Effector memory CD8-positive, alpha-beta T cell (primary cell): Measurements from ENCODE around the gene GPR27.
A peak's percentile ranks its signal among the peaks of the same experiment; 100 is the strongest.

Source experiments
- ATAC-seq: fragments of 150-1000 bp; cut with Tn5 transposase; replicated peaks from 2 replicates; pipeline ENCODE4 v1.10.0; 2021; ENCODE audit warnings: mild to moderate bottlenecking, moderate library complexity
- DNase-seq, 3 experiments: peaks; one replicate each; pipeline ENCODE4 v3.0.0; 2021
- H3K27ac Mint-ChIP-seq, 2 donors: one replicate each; pipeline ENCODE4 v1.8.0; 2022; ENCODE audit warnings: mild to moderate bottlenecking in 2 of 2, mixed read lengths in 2 of 2, moderate library complexity in 2 of 2
- H3K27me3 Mint-ChIP-seq, 2 donors: one replicate each; pipeline ENCODE4 v1.8.0; 2022; ENCODE audit warnings: mixed read lengths in 2 of 2
- H3K36me3 Mint-ChIP-seq: one replicate; pipeline ENCODE4 v1.8.0; 2022; ENCODE audit warnings: mild to moderate bottlenecking, moderate library complexity, mixed read lengths; ENCODE audit not compliant: insufficient read depth
- H3K4me1 Mint-ChIP-seq, 2 donors: one replicate each; pipeline ENCODE4 v1.8.0; 2022; ENCODE audit warnings: low read depth in 2 of 2, mixed read lengths in 2 of 2
- H3K4me3 Mint-ChIP-seq, 2 donors: one replicate each; pipeline ENCODE4 v1.8.0; 2022; ENCODE audit warnings: mild to moderate bottlenecking in 2 of 2, mixed read lengths in 2 of 2, moderate library complexity in 2 of 2
- H3K9me3 Mint-ChIP-seq, 2 donors: one replicate each; pipeline ENCODE4 v1.8.0; 2022; ENCODE audit warnings: mixed read lengths in 2 of 2
- total RNA-seq, 9 experiments: gene quantifications; one replicate each; lab custom pipeline; 2026; lab: John Stamatoyannopoulos, UW

Gene GPR27, protein sequence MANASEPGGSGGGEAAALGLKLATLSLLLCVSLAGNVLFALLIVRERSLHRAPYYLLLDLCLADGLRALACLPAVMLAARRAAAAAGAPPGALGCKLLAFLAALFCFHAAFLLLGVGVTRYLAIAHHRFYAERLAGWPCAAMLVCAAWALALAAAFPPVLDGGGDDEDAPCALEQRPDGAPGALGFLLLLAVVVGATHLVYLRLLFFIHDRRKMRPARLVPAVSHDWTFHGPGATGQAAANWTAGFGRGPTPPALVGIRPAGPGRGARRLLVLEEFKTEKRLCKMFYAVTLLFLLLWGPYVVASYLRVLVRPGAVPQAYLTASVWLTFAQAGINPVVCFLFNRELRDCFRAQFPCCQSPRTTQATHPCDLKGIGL
- total RNA-seq, result 0.13 to 4.7 (median 1.6) reads per million in 9 experiments

GRCh38 chr3:71753701-71754609 is at the start of gene GPR27:
TSS of gene GPR27 (plus strand) at chr3:71753855. CDS start at chr3:71754050, 195 bp downstream.
- Mint-ChIP-seq H3K36me3 (no peaks in the 10 kb centered on the region), H3K9me3 (no peaks in the 10 kb centered on the region), H3K27me3 (peaks cover 48 to 54% of the 10 kb centered on the region in 2 donors), H3K4me1 (no peaks in the 10 kb centered on the region), H3K4me3 (peak within 1 kb of the TSS; percentile 79 to 83), H3K27ac (no peak within 1 kb of the TSS)
- DNase-seq, result peak in 2 of 3 experiments; percentile 5 to 10
- peak; percentile 69 for ATAC-seq

GRCh38 chr3:71704915-71705314 is 48.7 kb upstream of the GPR27 start:
- peaks cover 35 to 42% of the 10 kb centered on the region in 2 donors for H3K4me1 Mint-ChIP-seq
- no peak overlapping the region for H3K27ac Mint-ChIP-seq

GRCh38 chr3:71705681-71706080 is 48.0 kb upstream of the GPR27 start:
- ATAC-seq (no peak), DNase-seq (no peak)
- H3K4me3 Mint-ChIP-seq, result no peak overlapping the region
- H3K27ac Mint-ChIP-seq, result peak overlapping the region; percentile 33 to 69
- H3K4me1 Mint-ChIP-seq, result peaks cover 34 to 46% of the 10 kb centered on the region in 2 donors
- no peaks in the 10 kb centered on the region for H3K27me3 Mint-ChIP-seq
- H3K36me3 Mint-ChIP-seq, result peaks cover 36% of the 10 kb centered on the region
- no peaks in the 10 kb centered on the region for H3K9me3 Mint-ChIP-seq

More at GRCh38 chr3:71704915-71705314, 48.7 kb upstream of the GPR27 start:
- Mint-ChIP-seq H3K27me3 (no peaks in the 10 kb centered on the region), H3K4me3 (no peak overlapping the region), H3K9me3 (no peaks in the 10 kb centered on the region), H3K36me3 (peaks cover 40% of the 10 kb centered on the region)
- no peak for DNase-seq
- ATAC-seq, result no peak

DNA sequence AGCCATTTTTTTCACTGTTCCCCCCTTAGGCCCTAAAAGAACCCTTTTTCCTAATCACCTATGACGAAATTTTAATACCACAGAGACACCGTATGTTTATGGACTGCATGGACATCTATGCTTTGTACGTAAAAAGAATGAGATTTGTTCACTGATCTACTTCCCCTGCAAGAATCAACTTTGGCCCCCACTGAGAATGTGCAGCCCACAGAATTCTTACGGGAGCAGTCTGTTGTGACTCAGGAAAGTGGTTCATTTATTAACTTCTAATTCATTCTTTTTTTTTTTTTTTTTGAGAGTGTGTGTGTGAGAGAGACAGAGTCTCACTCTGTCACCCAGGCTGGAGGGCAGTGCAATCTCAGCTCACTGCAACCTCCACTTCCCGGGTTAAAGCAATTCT is 46.1 kb upstream of the GPR27 start:
- Mint-ChIP-seq H3K4me3 (no peak overlapping the region), H3K4me1 (peaks cover 22 to 44% of the 10 kb centered on the region in 2 donors), H3K27me3 (no peaks in the 10 kb centered on the region), H3K9me3 (no peaks in the 10 kb centered on the region), H3K27ac (peak overlapping the region in 1 of 2 donors; percentile 68), H3K36me3 (peaks cover 33% of the 10 kb centered on the region)
- DNase-seq (no peak), ATAC-seq (no peak)

GRCh38 chr3:71708476-71709105 is 45.1 kb upstream of the GPR27 start:
- no peak for ATAC-seq
- Mint-ChIP-seq H3K4me1 (peaks cover 30 to 50% of the 10 kb centered on the region in 2 donors), H3K36me3 (peaks cover 36% of the 10 kb centered on the region), H3K9me3 (no peaks in the 10 kb centered on the region), H3K4me3 (no peak overlapping the region), H3K27ac (peak overlapping the region in 1 of 2 donors; percentile 77), H3K27me3 (no peaks in the 10 kb centered on the region)
- no peak for DNase-seq

GRCh38 chr3:71709908-71710511 is 43.6 kb upstream of the GPR27 start:
- peaks cover 33 to 54% of the 10 kb centered on the region in 2 donors for H3K4me1 Mint-ChIP-seq
- ATAC-seq (peak; percentile 29), DNase-seq (no peak)
- no peak overlapping the region for H3K4me3 Mint-ChIP-seq
- H3K27me3 Mint-ChIP-seq, result no peaks in the 10 kb centered on the region
- peak overlapping the region in 1 of 2 donors; percentile 15 for H3K27ac Mint-ChIP-seq
- no peaks in the 10 kb centered on the region for H3K9me3 Mint-ChIP-seq
- peaks cover 36% of the 10 kb centered on the region for H3K36me3 Mint-ChIP-seq

DNA sequence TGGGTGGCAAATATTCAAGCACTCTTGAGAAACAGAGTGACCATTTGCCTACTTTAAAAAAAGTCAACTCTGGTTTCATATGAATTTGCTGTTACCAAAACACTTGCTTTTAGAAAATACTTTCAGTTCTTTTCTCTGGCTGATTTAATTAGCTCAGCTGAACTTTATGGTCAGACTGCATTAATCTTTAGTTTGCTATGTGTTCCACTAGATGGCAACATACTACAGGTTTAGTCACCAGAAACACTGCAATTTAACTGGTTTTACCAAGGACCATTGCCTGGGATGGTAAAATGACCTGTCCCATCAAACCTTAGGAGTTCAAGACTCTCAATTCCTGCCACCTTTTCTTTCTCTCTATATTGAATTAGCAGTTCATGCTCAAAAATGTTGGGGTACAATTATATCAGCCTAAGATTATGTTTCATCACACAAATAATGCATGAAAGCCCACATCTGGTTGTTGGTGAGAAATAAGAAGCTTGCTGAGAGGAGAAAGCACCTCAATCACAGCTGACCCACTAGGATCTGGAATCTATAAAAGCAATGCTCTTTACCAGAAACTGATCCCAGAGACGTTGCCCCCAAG is 42.7 kb upstream of the GPR27 start:
- Mint-ChIP-seq H3K4me3 (no peak overlapping the region), H3K9me3 (no peaks in the 10 kb centered on the region), H3K27ac (peak overlapping the region in 1 of 2 donors; percentile 65), H3K36me3 (peaks cover 36% of the 10 kb centered on the region), H3K27me3 (no peaks in the 10 kb centered on the region), H3K4me1 (peaks cover 39 to 51% of the 10 kb centered on the region in 2 donors)
- peak; percentile 77 for ATAC-seq
- DNase-seq, result no peak

- H3K4me1 Mint-ChIP-seq, result peaks cover 56 to 68% of the 10 kb centered on the region in 2 donors
- H3K4me3 Mint-ChIP-seq, result peak overlapping the region in 1 of 2 donors; percentile 54
- no peaks in the 10 kb centered on the region for H3K27me3 Mint-ChIP-seq
- no peak for DNase-seq
- H3K27ac Mint-ChIP-seq, result peak overlapping the region; percentile 19 to 80
- ATAC-seq, result no peak
- H3K36me3 Mint-ChIP-seq, result peaks cover 31% of the 10 kb centered on the region
- no peaks in the 10 kb centered on the region for H3K9me3 Mint-ChIP-seq
These were observed 40.6 kb upstream of the GPR27 start for GRCh38 chr3:71713041-71713440.

DNA sequence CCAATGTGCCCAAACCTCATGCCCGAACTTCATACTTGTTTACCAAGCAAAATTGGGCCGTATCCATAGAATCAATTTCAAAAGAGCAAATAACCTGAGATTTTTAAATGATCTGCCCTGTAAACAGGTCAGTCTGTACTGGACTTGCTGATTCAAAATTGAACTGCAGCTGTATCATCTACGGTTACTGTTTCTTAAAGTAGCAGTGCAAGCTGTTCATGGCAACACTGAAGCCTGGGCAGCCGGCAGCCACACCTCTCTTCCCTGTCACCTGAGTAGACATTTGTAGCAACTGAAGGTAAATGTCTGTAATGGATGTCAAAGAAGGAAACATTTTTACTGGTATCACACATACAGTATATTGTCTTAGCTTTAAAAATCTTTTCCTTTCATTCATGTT is 39.1 kb upstream of the GPR27 start:
- Mint-ChIP-seq H3K4me1 (peaks cover 72 to 76% of the 10 kb centered on the region in 2 donors), H3K4me3 (no peak overlapping the region), H3K27me3 (no peaks in the 10 kb centered on the region), H3K9me3 (no peaks in the 10 kb centered on the region), H3K36me3 (peaks cover 22% of the 10 kb centered on the region), H3K27ac (peak overlapping the region; percentile 45 to 47)
- DNase-seq (no peak), ATAC-seq (no peak)

DNA sequence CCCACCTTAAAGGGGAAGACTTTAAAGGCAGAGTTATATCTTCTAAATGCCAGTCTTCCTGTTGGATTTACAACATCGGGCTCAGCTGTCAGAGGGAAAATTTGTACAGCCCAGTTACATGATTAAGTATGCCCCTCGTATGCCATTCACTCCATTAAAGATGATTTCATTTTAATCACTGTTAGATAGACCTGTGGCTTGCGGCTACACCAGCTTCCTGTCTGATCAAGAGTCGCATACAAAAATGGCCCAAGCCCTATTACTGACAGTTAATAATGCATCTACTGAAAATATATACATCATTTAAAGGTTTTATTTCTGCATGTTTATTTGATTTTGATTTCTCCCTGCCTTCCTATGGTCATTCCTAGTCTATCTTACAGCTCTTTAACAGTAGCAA is 35.6 kb upstream of the GPR27 start:
- Mint-ChIP-seq H3K36me3 (peaks cover 3% of the 10 kb centered on the region), H3K9me3 (no peaks in the 10 kb centered on the region), H3K27ac (peak overlapping the region; percentile 91 to 94), H3K27me3 (no peaks in the 10 kb centered on the region), H3K4me1 (peaks cover 77 to 89% of the 10 kb centered on the region in 2 donors), H3K4me3 (peak overlapping the region; percentile 51 to 60)
- DNase-seq (peak in 1 of 3 experiments; percentile 39), ATAC-seq (peak; percentile 82)

GRCh38 chr3:71721002-71721401 is 32.7 kb upstream of the GPR27 start:
- Mint-ChIP-seq H3K27ac (peak overlapping the region; percentile 87 to 90), H3K9me3 (no peaks in the 10 kb centered on the region), H3K27me3 (no peaks in the 10 kb centered on the region), H3K4me1 (peaks cover 68 to 80% of the 10 kb centered on the region in 2 donors), H3K36me3 (peaks cover 19% of the 10 kb centered on the region), H3K4me3 (peak overlapping the region; percentile 72 to 97)
- ATAC-seq (no peak), DNase-seq (no peak)

GRCh38 chr3:71721651-71722157 is 32.0 kb upstream of the GPR27 start:
- Mint-ChIP-seq H3K27ac (peak overlapping the region; percentile 87 to 90), H3K9me3 (no peaks in the 10 kb centered on the region), H3K4me1 (peaks cover 68 to 80% of the 10 kb centered on the region in 2 donors), H3K27me3 (no peaks in the 10 kb centered on the region), H3K4me3 (peak overlapping the region; percentile 72 to 97), H3K36me3 (peaks cover 21% of the 10 kb centered on the region)
- DNase-seq, result peak in 1 of 3 experiments; percentile 11
- ATAC-seq, result peak; percentile 18
